Measurements from ENCODE around the gene CLSTN1.
"Not testable (repeated sequence)": the region's sequence is repeated elsewhere in the genome, so short reads cannot be mapped to it uniquely, and the experiment has no call there.

The CLSTN1 gene

DNA sequence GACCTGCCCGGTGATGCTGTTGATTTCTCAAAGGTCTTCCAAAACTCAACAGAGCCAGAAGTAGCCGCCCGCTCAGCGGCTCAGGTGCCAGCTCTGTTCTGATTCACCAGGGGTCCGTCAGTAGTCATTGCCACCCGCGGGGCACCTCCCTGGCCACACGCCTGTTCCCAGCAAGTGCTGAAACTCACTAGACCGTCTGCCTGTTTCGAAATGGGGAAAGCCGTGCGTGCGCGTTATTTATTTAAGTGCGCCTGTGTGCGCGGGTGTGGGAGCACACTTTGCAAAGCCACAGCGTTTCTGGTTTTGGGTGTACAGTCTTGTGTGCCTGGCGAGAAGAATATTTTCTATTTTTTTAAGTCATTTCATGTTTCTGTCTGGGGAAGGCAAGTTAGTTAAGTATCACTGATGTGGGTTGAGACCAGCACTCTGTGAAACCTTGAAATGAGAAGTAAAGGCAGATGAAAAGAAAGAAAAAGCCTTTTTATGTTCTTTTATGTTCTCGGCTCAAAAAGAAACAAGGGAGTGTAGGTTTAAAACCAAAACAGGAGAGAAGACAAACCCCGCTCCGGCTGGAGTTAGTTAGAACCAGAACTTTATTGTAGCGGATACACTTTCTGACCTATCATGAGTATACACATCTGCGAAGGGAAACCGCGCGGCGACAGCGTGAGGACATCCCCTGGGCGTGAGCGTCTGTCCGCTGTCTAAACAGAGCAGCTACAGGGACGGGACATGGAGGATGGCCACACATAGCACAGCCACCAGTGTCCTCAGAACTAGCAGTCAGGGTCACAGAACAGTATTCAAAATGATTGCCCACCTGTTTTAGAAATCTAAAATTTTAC is 95.1 kb downstream of the CLSTN1 start:
- no peak for DNase-seq

DNA sequence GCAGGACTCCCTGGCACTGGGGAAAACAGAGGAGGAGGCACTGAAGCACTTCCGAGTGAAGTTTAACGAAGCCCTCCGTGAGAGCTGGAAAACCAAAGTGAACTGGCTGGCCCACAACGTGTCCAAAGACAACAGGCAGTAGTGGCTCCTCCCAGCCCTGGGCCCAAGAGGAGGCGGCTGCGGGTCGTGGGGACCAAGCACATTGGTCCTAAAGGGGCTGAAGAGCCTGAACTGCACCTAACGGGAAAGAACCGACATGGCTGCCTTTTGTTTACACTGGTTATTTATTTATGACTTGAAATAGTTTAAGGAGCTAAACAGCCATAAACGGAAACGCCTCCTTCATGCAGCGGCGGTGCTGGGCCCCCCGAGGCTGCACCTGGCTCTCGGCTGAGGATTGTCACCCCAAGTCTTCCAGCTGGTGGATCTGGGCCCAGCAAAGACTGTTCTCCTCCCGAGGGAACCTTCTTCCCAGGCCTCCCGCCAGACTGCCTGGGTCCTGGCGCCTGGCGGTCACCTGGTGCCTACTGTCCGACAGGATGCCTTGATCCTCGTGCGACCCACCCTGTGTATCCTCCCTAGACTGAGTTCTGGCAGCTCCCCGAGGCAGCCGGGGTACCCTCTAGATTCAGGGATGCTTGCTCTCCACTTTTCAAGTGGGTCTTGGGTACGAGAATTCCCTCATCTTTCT is 96.7 kb downstream of the CLSTN1 start:
- no peak for DNase-seq

DNA sequence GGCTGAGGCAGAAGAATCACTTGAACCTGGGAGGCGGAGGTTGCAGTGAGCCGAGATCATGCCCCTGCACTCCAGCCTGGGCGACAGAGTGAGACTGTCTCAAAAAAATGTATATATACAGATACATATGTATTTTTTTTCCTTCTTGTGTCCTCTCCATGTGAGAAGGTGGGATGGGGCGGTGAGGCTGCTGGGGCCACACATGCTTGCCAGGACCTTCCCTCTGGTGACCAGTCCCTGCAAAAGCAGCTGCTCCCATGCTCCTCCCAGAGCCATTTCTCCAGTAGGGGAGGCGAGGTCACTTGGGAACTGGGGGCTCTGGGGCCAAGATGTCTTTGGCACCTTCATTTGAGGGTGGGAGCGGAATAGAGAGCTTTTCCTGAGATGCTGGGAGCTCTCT is 97.4 kb downstream of the CLSTN1 start:
- DNase-seq, result no peak

- DNase-seq, result peak; percentile 46
These were observed 98.9 kb downstream of the CLSTN1 start for GRCh38 chr1:9724706-9725476.

DNA sequence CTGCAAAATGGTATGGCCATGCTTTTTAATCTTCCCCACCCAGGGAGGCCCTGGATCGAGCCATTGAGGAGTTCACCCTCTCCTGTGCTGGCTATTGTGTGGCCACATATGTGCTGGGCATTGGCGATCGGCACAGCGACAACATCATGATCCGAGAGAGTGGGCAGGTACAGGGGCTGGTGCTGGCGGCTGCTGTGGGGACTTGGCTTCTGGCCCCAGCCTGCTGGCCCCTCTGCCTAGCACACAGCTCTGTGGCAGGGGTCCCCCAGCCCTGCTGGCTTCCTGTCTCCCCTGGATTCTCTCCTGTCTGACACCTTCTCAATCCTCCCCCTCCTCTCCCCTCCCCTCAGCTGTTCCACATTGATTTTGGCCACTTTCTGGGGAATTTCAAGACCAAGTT is 99.8 kb downstream of the CLSTN1 start:
- DNase-seq, result no peak

DNA sequence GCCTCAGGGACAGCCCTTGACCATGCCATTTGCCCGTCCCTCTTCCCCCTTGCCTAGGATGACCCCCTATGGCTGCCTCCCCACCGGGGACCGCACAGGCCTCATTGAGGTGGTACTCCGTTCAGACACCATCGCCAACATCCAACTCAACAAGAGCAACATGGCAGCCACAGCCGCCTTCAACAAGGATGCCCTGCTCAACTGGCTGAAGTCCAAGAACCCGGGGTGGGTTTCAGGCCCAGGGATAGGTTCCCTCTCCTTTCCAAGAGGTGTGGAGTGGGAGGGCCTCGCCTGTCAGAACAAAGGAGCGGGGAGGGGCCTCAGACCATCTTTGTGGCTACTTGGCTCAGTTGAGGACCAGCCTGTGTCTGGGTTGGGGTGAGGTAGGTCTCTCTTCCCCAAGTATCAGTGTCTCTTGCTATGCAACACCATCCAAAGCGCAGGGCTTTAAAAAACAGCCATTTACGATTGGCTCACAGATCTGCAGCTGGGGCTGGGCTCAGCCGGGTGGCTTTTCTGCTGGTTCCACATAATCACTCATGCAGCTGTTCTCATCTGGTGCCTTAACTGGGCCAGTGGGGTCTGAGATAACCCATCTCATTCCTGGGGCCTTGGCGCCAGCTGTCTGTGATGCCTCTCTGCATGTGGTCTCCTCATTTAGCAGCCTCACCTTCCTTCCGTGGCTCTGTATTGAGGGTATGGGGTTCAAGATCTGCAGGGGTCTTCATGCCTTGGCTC is 100.5 kb downstream of the CLSTN1 start:
- DNase-seq, result no peak

- DNase-seq, result no peak
These were observed 101.4 kb downstream of the CLSTN1 start for GRCh38 chr1:9722378-9722749.

DNA sequence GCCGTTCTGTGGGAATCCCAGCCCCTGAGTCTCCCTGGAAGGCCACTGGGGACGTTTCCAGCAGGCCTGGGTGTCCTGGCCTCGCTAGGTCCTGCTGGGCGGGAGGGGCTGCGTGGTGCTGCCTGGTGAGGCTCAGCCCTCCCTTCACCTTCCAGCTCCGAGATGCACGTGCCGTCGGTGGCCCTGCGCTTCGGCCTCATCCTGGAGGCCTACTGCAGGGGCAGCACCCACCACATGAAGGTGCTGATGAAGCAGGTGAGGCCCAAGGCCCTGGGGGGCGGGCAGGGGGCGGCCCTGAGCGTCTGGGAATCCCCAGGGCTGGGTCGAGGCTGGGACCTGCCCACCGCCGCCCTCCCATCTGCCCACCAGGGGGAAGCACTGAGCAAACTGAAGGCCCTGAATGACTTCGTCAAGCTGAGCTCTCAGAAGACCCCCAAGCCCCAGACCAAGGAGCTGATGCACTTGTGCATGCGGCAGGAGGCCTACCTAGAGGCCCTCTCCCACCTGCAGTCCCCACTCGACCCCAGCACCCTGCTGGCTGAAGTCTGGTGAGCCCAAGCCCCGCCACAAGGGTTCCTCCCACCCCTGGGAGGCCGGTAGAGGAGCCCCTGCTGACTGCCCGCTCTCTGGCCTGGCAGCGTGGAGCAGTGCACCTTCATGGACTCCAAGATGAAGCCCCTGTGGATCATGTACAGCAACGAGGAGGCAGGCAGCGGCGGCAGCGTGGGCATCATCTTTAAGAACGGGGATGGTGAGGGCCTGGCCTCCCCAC is 102.0 kb downstream of the CLSTN1 start:
- no peak for DNase-seq

DNA sequence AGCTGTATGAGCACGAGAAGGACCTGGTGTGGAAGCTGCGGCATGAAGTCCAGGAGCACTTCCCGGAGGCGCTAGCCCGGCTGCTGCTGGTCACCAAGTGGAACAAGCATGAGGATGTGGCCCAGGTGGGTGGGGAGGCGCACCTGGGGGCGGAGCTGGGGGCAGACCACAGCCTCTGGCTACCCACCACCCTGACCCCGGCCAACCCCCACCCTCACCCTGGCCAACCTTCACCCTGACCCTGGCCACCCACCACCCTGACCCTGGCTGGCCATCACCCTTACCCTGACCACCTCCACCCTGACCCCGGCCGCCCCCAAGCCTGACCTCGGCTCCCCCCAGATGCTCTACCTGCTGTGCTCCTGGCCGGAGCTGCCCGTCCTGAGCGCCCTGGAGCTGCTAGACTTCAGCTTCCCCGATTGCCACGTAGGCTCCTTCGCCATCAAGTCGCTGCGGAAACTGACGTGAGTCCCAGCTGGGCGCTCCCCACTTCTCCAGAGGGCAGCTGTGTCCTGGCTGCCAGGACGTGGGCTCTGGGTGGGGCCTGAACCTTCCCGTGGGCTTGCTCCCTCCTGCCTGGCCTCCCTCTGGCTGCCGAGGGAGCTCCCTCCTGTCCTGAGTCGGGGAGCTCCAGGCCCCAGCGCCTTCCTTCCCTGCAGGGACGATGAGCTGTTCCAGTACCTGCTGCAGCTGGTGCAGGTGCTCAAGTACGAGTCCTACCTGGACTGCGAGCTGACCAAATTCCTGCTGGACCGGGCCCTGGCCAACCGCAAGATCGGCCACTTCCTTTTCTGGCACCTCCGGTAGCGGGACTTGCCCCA is 102.8 kb downstream of the CLSTN1 start:
- no peak for DNase-seq

GRCh38 chr1:9719978-9720722 is 103.6 kb downstream of the CLSTN1 start:
- DNase-seq, result no peak

DNA sequence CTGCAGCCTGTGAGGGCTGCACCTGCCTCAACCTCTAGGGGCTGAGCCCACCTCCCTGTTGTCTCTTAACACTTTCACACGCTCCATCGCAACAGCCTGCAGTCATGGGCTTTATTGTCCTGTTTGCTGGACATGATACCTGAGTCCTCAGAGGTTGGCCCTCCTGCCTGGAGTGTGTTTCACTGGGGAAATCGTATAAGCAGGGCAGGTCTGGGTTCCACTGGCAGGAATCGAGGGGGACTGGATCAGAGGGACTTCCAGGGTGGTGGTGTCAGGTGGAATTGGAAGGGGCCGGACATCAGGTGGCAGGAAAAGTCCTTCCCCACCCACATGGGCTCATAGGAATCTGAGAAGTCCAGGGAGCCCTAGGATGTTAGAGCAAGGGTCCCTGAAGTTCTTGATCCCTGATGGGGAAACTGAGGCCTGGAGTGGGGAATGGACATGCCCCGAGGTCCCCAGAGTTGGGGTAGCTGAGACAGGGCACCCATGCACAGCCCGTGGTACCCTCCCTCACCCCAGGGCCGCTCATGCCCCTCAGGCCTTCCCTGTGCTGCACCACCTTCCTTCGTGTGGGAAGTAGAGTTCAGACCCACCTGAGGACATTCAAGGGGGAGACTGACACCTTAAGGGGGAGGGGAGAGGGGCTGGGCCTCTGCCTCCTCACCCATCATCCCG is 105.6 kb downstream of the CLSTN1 start:
- no peak for DNase-seq

- DNase-seq, result no peak
These were observed 106.4 kb downstream of the CLSTN1 start for GRCh38 chr1:9717193-9718005.

- DNase-seq, result no peak
These were observed 107.2 kb downstream of the CLSTN1 start for GRCh38 chr1:9716404-9717192.

GRCh38 chr1:9715536-9716226 is 108.1 kb downstream of the CLSTN1 start:
- DNase-seq, result no peak

DNA sequence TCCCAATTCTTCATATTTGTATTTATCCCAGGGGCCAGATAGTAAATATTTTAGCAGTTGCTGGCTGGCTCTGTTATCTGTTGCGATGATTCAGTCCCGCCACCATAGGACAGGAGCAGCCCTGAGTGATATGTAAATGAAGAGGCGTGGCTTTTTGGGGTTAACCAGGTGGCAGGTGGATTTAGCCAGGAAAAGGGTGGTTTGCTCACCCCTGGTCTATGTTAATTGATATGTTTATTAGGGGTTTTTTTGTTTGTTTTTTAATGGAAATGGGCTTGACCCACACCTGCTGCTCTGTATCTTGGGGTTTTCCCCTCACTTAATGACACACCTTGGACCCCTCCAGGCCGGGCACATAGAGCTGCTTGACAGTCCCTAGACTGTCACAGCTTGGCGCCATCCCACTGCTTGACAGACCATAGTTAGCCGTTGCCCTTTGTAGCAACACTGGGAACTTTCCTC is 109.5 kb downstream of the CLSTN1 start:
- no peak for DNase-seq

DNA sequence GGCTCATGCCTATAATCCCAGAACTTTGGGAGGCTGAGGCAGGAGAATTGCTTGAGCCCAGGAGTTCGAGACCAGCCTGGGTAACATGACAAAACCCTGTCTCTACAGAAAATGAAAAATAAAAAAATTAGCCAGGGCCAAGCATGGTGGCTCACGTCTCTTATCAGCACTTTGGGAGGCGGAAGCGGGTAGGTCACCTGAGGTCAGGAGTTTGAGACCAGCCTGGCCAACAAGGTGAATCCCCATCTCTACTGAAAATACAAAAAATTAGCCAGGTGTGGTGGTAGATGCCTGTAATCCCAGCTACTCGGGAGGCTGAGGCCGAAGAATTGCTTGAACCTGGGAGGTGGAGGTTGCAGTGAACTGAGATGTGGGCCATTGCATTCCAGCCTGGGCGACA is 111.0 kb downstream of the CLSTN1 start:
- not testable (repeated sequence) for DNase-seq

DNA sequence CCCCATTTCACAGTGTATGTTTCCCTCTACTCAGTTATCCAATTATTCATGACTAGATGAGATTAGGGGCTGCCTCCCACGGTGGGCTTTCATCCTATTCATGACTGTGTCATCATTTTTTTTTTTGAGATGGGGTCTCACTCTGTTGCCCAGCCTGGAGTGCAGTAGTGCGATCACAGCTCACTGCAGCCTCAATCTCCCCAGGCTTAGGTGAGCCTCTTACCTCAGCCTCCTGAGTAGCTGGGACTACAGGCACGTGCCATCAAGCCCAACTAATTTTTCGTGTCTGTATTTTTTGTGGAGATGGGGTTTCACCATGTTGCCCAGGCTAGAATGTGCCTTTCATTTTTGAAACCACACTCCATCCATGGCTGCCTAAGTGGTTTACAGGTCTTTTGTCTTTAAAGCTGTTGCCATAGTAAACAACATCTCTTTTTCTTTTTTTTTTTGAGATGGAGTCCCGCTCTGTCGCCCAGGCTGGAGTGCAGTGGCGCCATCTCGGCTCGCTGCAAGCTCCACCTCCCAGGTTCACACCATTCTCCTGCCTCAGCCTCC is 112.2 kb downstream of the CLSTN1 start:
- no peak for DNase-seq
